Osteoblast (primary cell): ENCODE measurements around the gene TTC39B. TPM values are rescaled to one million over a fixed set of nuclear protein-coding genes. Genes with fewer than 3 reads are reported as not detected.

Source experiments
- DNase-seq: peaks from one replicate; pipeline ENCODE4 v3.0.0; 2011; ENCODE audit warnings: low spot score, mixed read lengths; ENCODE audit not compliant: insufficient read length; ENCODE audit errors: missing footprints
- H2AFZ ChIP-seq: 2 replicates; pipeline ENCODE4 v1.6.0; 2011; ENCODE audit warnings: mild to moderate bottlenecking, low read length
- H3K27ac ChIP-seq: 2 replicates; pipeline ENCODE4 v1.5.1; 2011; ENCODE audit warnings: mild to moderate bottlenecking, low read depth, low read length, moderate library complexity
- H3K27me3 ChIP-seq: 2 replicates; pipeline ENCODE4 v1.6.0; 2012; ENCODE audit warnings: mild to moderate bottlenecking, control low read depth, inconsistent platforms, low read length, moderate library complexity; ENCODE audit not compliant: insufficient read depth
- H3K36me3 ChIP-seq: 2 replicates; pipeline ENCODE4 v1.5.1; 2011; ENCODE audit warnings: mild to moderate bottlenecking, low read length, control low read depth, moderate library complexity; ENCODE audit not compliant: insufficient read depth
- H3K4me1 ChIP-seq: 2 replicates; pipeline ENCODE4 v1.5.1; 2011; ENCODE audit warnings: mild to moderate bottlenecking, low read length, control low read depth, moderate library complexity; ENCODE audit not compliant: insufficient read depth
- H3K4me2 ChIP-seq: 2 replicates; pipeline ENCODE4 v1.6.0; 2011; ENCODE audit warnings: mild to moderate bottlenecking, low read length; ENCODE audit not compliant: insufficient read depth
- H3K4me3 ChIP-seq: fragments of 200-600 bp; sonication (generic); 3 replicates; pipeline ENCODE4 v1.5.1; 2012; ENCODE audit warnings: mild to moderate bottlenecking, low read length, inconsistent platforms; ENCODE audit not compliant: insufficient read depth
- H3K79me2 ChIP-seq: 2 replicates; pipeline ENCODE4 v1.6.0; 2012; ENCODE audit warnings: mild to moderate bottlenecking, low read length, control low read depth, inconsistent platforms; ENCODE audit not compliant: insufficient read depth
- H3K9me3 ChIP-seq: 2 replicates; pipeline ENCODE4 v1.5.1; 2011; ENCODE audit warnings: low read depth, low read length, control low read depth
- H4K20me1 ChIP-seq: 2 replicates; pipeline ENCODE4 v1.6.0; 2012; ENCODE audit warnings: mild to moderate bottlenecking, low read length, control low read depth; ENCODE audit not compliant: insufficient read depth
- CTCF ChIP-seq: IDR thresholded peaks from 2 replicates; pipeline ENCODE4 v1.5.1; 2011; ENCODE audit warnings: mild to moderate bottlenecking, low read depth, low read length, moderate library complexity; ENCODE audit errors: extremely low read depth
- total RNA-seq: library from RNA; depleted of rRNA; stranded (reverse); fragments of >200 nt; gene quantifications from 2 replicates; pipeline ENCODE4 v1.2.3, GENCODE V29; 2012

TTC39B gene
- total RNA-seq, 1 donor, result 18.5 TPM

GRCh38 chr9:15276328-15276938 lies 30.6 kb downstream of the TTC39B start:
- TF ChIP-seq CTCF, result no peak
- peaks cover 18% of the 10 kb centered on the region for H3K79me2 ChIP-seq
- H4K20me1 ChIP-seq, result peaks cover 6% of the 10 kb centered on the region
- no peak overlapping the region for H2AFZ ChIP-seq
- no peaks in the 10 kb centered on the region for H3K36me3 ChIP-seq
- no peak overlapping the region for H3K4me2 ChIP-seq
- H3K4me3 ChIP-seq, result no peak overlapping the region
- no peaks in the 10 kb centered on the region for H3K9me3 ChIP-seq
- no peak overlapping the region for H3K27ac ChIP-seq
- H3K27me3 ChIP-seq, result no peaks in the 10 kb centered on the region
- H3K4me1 ChIP-seq, result no peaks in the 10 kb centered on the region
- no peak for DNase-seq

GRCh38 chr9:15274425-15274824 lies 32.6 kb downstream of the TTC39B start:
- H3K4me1 ChIP-seq, result no peaks in the 10 kb centered on the region
- no peak overlapping the region for H3K4me3 ChIP-seq
- H3K4me2 ChIP-seq, result no peak overlapping the region
- H2AFZ ChIP-seq, result no peak overlapping the region
- H3K36me3 ChIP-seq, result no peaks in the 10 kb centered on the region
- H3K27me3 ChIP-seq, result no peaks in the 10 kb centered on the region
- DNase-seq, result no peak
- no peak overlapping the region for H3K27ac ChIP-seq
- no peak for TF ChIP-seq CTCF
- no peaks in the 10 kb centered on the region for H3K9me3 ChIP-seq
- peaks cover 18% of the 10 kb centered on the region for H3K79me2 ChIP-seq
- H4K20me1 ChIP-seq, result peaks cover 6% of the 10 kb centered on the region

GRCh38 chr9:15272377-15272928 lies 34.6 kb downstream of the TTC39B start:
- Histone ChIP-seq H3K36me3 (no peaks in the 10 kb centered on the region), H3K4me2 (no peak overlapping the region), H3K27me3 (no peaks in the 10 kb centered on the region), H2AFZ (no peak overlapping the region), H3K4me1 (peaks cover 8% of the 10 kb centered on the region), H3K4me3 (no peak overlapping the region), H4K20me1 (peaks cover 3% of the 10 kb centered on the region), H3K9me3 (no peaks in the 10 kb centered on the region), H3K27ac (no peak overlapping the region), H3K79me2 (peaks cover 17% of the 10 kb centered on the region)
- TF ChIP-seq CTCF, result no peak
- no peak for DNase-seq

- Histone ChIP-seq H3K79me2 (peaks cover 10% of the 10 kb centered on the region), H3K4me3 (no peak overlapping the region), H3K27me3 (no peaks in the 10 kb centered on the region), H3K4me1 (peaks cover 8% of the 10 kb centered on the region), H3K27ac (no peak overlapping the region), H3K9me3 (no peaks in the 10 kb centered on the region), H2AFZ (no peak overlapping the region), H4K20me1 (no peaks in the 10 kb centered on the region), H3K4me2 (no peak overlapping the region), H3K36me3 (no peaks in the 10 kb centered on the region)
- DNase-seq, result no peak
- TF ChIP-seq CTCF, result no peak
Measured at GRCh38 chr9:15271403-15271802, 35.6 kb downstream of the TTC39B start.
